ENCODE measurements around the gene OBP2A.

- no peak for TF ChIP-seq EZH2 (IDR thresholded peaks at IDR 0.05; ENCODE audit: low read length)
- TF ChIP-seq CTCF (optimal IDR thresholded peaks at IDR 0.05 in 1 of 3, IDR thresholded peaks at IDR 0.05 in 1 of 3, conservative IDR thresholded peaks at IDR 0.05 in 1 of 3; ENCODE audit: extremely low read depth in 1 of 3, insufficient read depth in 2 of 3, low read length in 3 of 3), result no peak
Observed at GRCh38 chr9:135502873-135503321, 43.0 kb upstream of the OBP2A start.
